D341Med (cell line): Measurements from ENCODE around the gene IDS.
"Not testable (repeated sequence)": the region's sequence is repeated elsewhere in the genome, so short reads cannot be mapped to it uniquely, and the experiment has no call there.

Experiments
- DNase-seq: peaks from one replicate; pipeline ENCODE4 v3.0.0; 2012; ENCODE audit warnings: low spot score

Gene IDS

GRCh38 chrX:149526318-149527033 lies 21.4 kb upstream of the IDS start:
- not testable (repeated sequence) for DNase-seq

- not testable (repeated sequence) for DNase-seq
Observed at GRCh38 chrX:149525903-149526302, 20.8 kb upstream of the IDS start.

GRCh38 chrX:149525389-149525788 lies 20.3 kb upstream of the IDS start:
- DNase-seq: not testable (repeated sequence)

- DNase-seq: no peak
Observed at GRCh38 chrX:149522916-149523315, 17.8 kb upstream of the IDS start.

- no peak for DNase-seq
Observed at GRCh38 chrX:149521438-149521837, 16.3 kb upstream of the IDS start.

GRCh38 chrX:149520636-149521277 lies 15.7 kb upstream of the IDS start:
- not testable (repeated sequence) for DNase-seq

- no peak for DNase-seq
Observed at GRCh38 chrX:149518236-149518635, 13.1 kb upstream of the IDS start.

- DNase-seq: no peak
Observed at GRCh38 chrX:149517308-149517707, 12.2 kb upstream of the IDS start.

- DNase-seq: no peak
Observed at GRCh38 chrX:149516604-149517003, 11.5 kb upstream of the IDS start.

- DNase-seq: no peak
Observed at GRCh38 chrX:149515954-149516602, 11.0 kb upstream of the IDS start.

GRCh38 chrX:149513825-149514428 lies 8.8 kb upstream of the IDS start:
- DNase-seq: no peak

- peak; percentile 64 for DNase-seq
Observed at GRCh38 chrX:149512225-149512885, 7.2 kb upstream of the IDS start.

- no peak for DNase-seq
Observed at GRCh38 chrX:149511081-149511480, 6.0 kb upstream of the IDS start.

- DNase-seq: no peak
Observed at GRCh38 chrX:149510386-149510785, 5.3 kb upstream of the IDS start.

GRCh38 chrX:149508467-149508866 lies 3.4 kb upstream of the IDS start:
- DNase-seq: no peak

- no peak for DNase-seq
Observed at GRCh38 chrX:149506349-149506748, 1.2 kb upstream of the IDS start.

- DNase-seq: no peak
Observed at GRCh38 chrX:149505671-149506070, 565 bp upstream of the IDS start.

GRCh38 chrX:149504226-149504914 lies 736 bp downstream of the IDS start:
- peak; percentile 39 for DNase-seq

- DNase-seq: not testable (repeated sequence)
Observed at GRCh38 chrX:149503446-149503845, 1.7 kb downstream of the IDS start.

GRCh38 chrX:149502923-149503322 lies 2.2 kb downstream of the IDS start:
- DNase-seq: not testable (repeated sequence)

- DNase-seq: no peak
Observed at GRCh38 chrX:149499766-149500165, 5.3 kb downstream of the IDS start.

- DNase-seq: no peak
Observed at GRCh38 chrX:149498767-149499166, 6.3 kb downstream of the IDS start.
